Occipital lobe (tissue), 2 donors: ENCODE measurements around the gene PDCD6IP. TPM values are rescaled to one million over a fixed set of nuclear protein-coding genes. Genes with fewer than 3 reads are reported as not detected.
A peak's percentile ranks its signal among the peaks of the same experiment; 100 is the strongest.
"Not testable (repeated sequence)": the region's sequence is repeated elsewhere in the genome, so short reads cannot be mapped to it uniquely, and the experiment has no call there.

ENCODE experiments used
- DNase-seq: peaks from one replicate; lab custom pipeline; 2025; lab: John Stamatoyannopoulos, UW
- total RNA-seq: library from RNA; depleted of rRNA; stranded (reverse); fragments of >200 nt; gene quantifications from one replicate; pipeline ENCODE4 v1.2.3, GENCODE V29; 2014

The PDCD6IP gene
- total RNA-seq, result 116 TPM

GRCh38 chr3:33798418-33799201 lies at the start of gene PDCD6IP:
Gene PDCD6IP (plus strand): TSS chr3:33798630. CDS start chr3:33798729, 99 bp downstream.
- peak; percentile 84 for DNase-seq

- no peak for DNase-seq
These were observed 48.8 kb upstream of the PDCD6IP start for GRCh38 chr3:33749546-33750210.

- no peak for DNase-seq
These were observed 48.2 kb upstream of the PDCD6IP start for GRCh38 chr3:33750211-33750548.

GRCh38 chr3:33751336-33751735 lies 47.1 kb upstream of the PDCD6IP start:
- DNase-seq, result no peak

- not testable (repeated sequence) for DNase-seq
These were observed 44.0 kb upstream of the PDCD6IP start for GRCh38 chr3:33754391-33754790.

GRCh38 chr3:33758281-33758680 lies 40.1 kb upstream of the PDCD6IP start:
- no peak for DNase-seq

GRCh38 chr3:33758864-33759263 lies 39.6 kb upstream of the PDCD6IP start:
- DNase-seq, result no peak

- no peak for DNase-seq
These were observed 29.7 kb upstream of the PDCD6IP start for GRCh38 chr3:33768578-33769330.

- DNase-seq, result no peak
These were observed 24.8 kb upstream of the PDCD6IP start for GRCh38 chr3:33773637-33774036.

GRCh38 chr3:33775363-33775762 lies 23.1 kb upstream of the PDCD6IP start:
- DNase-seq, result no peak

- no peak for DNase-seq
These were observed 20.4 kb upstream of the PDCD6IP start for GRCh38 chr3:33777996-33778395.

- no peak for DNase-seq
These were observed 18.7 kb upstream of the PDCD6IP start for GRCh38 chr3:33779751-33780150.

GRCh38 chr3:33781413-33781812 lies 17.0 kb upstream of the PDCD6IP start:
- DNase-seq, result not testable (repeated sequence)

- no peak for DNase-seq
These were observed 11.7 kb upstream of the PDCD6IP start for GRCh38 chr3:33786565-33787327.

GRCh38 chr3:33787328-33788009 lies 11.0 kb upstream of the PDCD6IP start:
- DNase-seq, result peak; percentile 22

- DNase-seq, result no peak
These were observed 9.1 kb upstream of the PDCD6IP start for GRCh38 chr3:33789183-33789954.

- no peak for DNase-seq
These were observed 8.3 kb upstream of the PDCD6IP start for GRCh38 chr3:33790091-33790490.

GRCh38 chr3:33791477-33792166 lies 6.8 kb upstream of the PDCD6IP start:
- no peak for DNase-seq

GRCh38 chr3:33792167-33792892 lies 6.1 kb upstream of the PDCD6IP start:
- no peak for DNase-seq
